Measurements from ENCODE around the gene AP5B1.
A peak's percentile ranks its signal among the peaks of the same experiment; 100 is the strongest.

Gene AP5B1

GRCh38 chr11:65793144-65793581 lies 12.4 kb upstream of the AP5B1 start:
- no peaks in the 10 kb centered on the region for H3K79me1 ChIP-seq (ENCODE audit: low read length)
- peaks cover 7% of the 10 kb centered on the region for H3K9me3 ChIP-seq (ENCODE audit: insufficient read depth, low read depth, low read length)
- H4K12ac ChIP-seq (ENCODE audit: low read depth, low read length): no peak overlapping the region
- no peak overlapping the region for H3K9ac ChIP-seq (ENCODE audit: low read length)
- peaks cover 9% of the 10 kb centered on the region for H3K79me2 ChIP-seq (ENCODE audit: control insufficient read depth, insufficient read depth, low read length, poor library complexity)
- H4K91ac ChIP-seq (ENCODE audit: low read depth, low read length): no peak overlapping the region
- no peak overlapping the region for H2BK5ac ChIP-seq (ENCODE audit: low read depth, low read length, poor library complexity)
- no peak overlapping the region for H4K8ac ChIP-seq (ENCODE audit: low read depth, low read length)
- no peak overlapping the region for H3K23ac ChIP-seq (ENCODE audit: low read length)
- H3K4me1 ChIP-seq (ENCODE audit: control insufficient read depth in 1 of 2, insufficient read depth in 2 of 2, low read length in 2 of 2): peaks cover 8 to 16% of the 10 kb centered on the region in 2 experiments
- no peak overlapping the region for H3K4me2 ChIP-seq (ENCODE audit: low read length)
- no peaks in the 10 kb centered on the region for H3K27me3 ChIP-seq (ENCODE audit: insufficient read depth, low read length)
- H2AK5ac ChIP-seq (ENCODE audit: low read length): no peak overlapping the region
- no peak overlapping the region for H2BK120ac ChIP-seq (ENCODE audit: insufficient read depth, low read length, poor library complexity)
- peaks cover 39 to 42% of the 10 kb centered on the region in 2 experiments for H3K36me3 ChIP-seq (ENCODE audit: control insufficient read depth in 1 of 2, insufficient read depth in 2 of 2, low read length in 2 of 2)
- H3K18ac ChIP-seq (ENCODE audit: low read length): no peak overlapping the region
- H3K27ac ChIP-seq (ENCODE audit: low read depth, low read length): no peak overlapping the region
- WGBS (ENCODE audit: extremely low coverage, insufficient coverage, insufficient read length): no CpG with 5 or more reads among the region's 16 CpGs
- H2BK12ac ChIP-seq (ENCODE audit: low read length): no peak overlapping the region
- no peak overlapping the region for H3K14ac ChIP-seq (ENCODE audit: low read length)
- no peak overlapping the region for H3K4me3 ChIP-seq (ENCODE audit: low read depth, low read length)
- H3K4ac ChIP-seq (ENCODE audit: low read depth, low read length): no peak overlapping the region
- no peak overlapping the region for H2AFZ ChIP-seq (ENCODE audit: insufficient read depth, low read length, poor library complexity)
- DNase-seq: no peak

- peaks cover 39 to 42% of the 10 kb centered on the region in 2 experiments for H3K36me3 ChIP-seq (ENCODE audit: control insufficient read depth in 1 of 2, insufficient read depth in 2 of 2, low read length in 2 of 2)
- H3K27ac ChIP-seq (ENCODE audit: low read depth, low read length): no peak overlapping the region
- H3K4me3 ChIP-seq (ENCODE audit: low read depth, low read length): no peak overlapping the region
- H2AK5ac ChIP-seq (ENCODE audit: low read length): no peak overlapping the region
- peak in 1 of 2 donors; percentile 50 for DNase-seq
- H4K12ac ChIP-seq (ENCODE audit: low read depth, low read length): no peak overlapping the region
- H3K79me2 ChIP-seq (ENCODE audit: control insufficient read depth, insufficient read depth, low read length, poor library complexity): peaks cover 14% of the 10 kb centered on the region
- no peak overlapping the region for H3K18ac ChIP-seq (ENCODE audit: low read length)
- no CpG with 5 or more reads among the region's 16 CpGs for WGBS (ENCODE audit: extremely low coverage, insufficient coverage, insufficient read length)
- no peak overlapping the region for H2BK120ac ChIP-seq (ENCODE audit: insufficient read depth, low read length, poor library complexity)
- peaks cover 13 to 23% of the 10 kb centered on the region in 2 experiments for H3K4me1 ChIP-seq (ENCODE audit: control insufficient read depth in 1 of 2, insufficient read depth in 2 of 2, low read length in 2 of 2)
- peaks cover 6% of the 10 kb centered on the region for H3K79me1 ChIP-seq (ENCODE audit: low read length)
- no peak overlapping the region for H3K14ac ChIP-seq (ENCODE audit: low read length)
- H3K27me3 ChIP-seq (ENCODE audit: insufficient read depth, low read length): peaks cover 4% of the 10 kb centered on the region
- H4K91ac ChIP-seq (ENCODE audit: low read depth, low read length): no peak overlapping the region
- no peak overlapping the region for H3K23ac ChIP-seq (ENCODE audit: low read length)
- H3K9me3 ChIP-seq (ENCODE audit: insufficient read depth, low read depth, low read length): peaks cover 7% of the 10 kb centered on the region
- H4K8ac ChIP-seq (ENCODE audit: low read depth, low read length): no peak overlapping the region
- no peak overlapping the region for H2BK5ac ChIP-seq (ENCODE audit: low read depth, low read length, poor library complexity)
- H2BK12ac ChIP-seq (ENCODE audit: low read length): no peak overlapping the region
- no peak overlapping the region for H2AFZ ChIP-seq (ENCODE audit: insufficient read depth, low read length, poor library complexity)
- no peak overlapping the region for H3K4me2 ChIP-seq (ENCODE audit: low read length)
- H3K9ac ChIP-seq (ENCODE audit: low read length): no peak overlapping the region
- H3K4ac ChIP-seq (ENCODE audit: low read depth, low read length): no peak overlapping the region
Measured at GRCh38 chr11:65792456-65792855, 11.7 kb upstream of the AP5B1 start.

GRCh38 chr11:65791719-65792213 lies 11.0 kb upstream of the AP5B1 start:
- H3K4ac ChIP-seq (ENCODE audit: low read depth, low read length): no peak overlapping the region
- peaks cover 10% of the 10 kb centered on the region for H3K79me1 ChIP-seq (ENCODE audit: low read length)
- peaks cover 17% of the 10 kb centered on the region for H3K79me2 ChIP-seq (ENCODE audit: control insufficient read depth, insufficient read depth, low read length, poor library complexity)
- peak overlapping the region; percentile 22 for H2BK5ac ChIP-seq (ENCODE audit: low read depth, low read length, poor library complexity)
- H4K8ac ChIP-seq (ENCODE audit: low read depth, low read length): peak overlapping the region; percentile 4
- peaks cover 7% of the 10 kb centered on the region for H3K9me3 ChIP-seq (ENCODE audit: insufficient read depth, low read depth, low read length)
- peak overlapping the region; percentile 7 for H2BK120ac ChIP-seq (ENCODE audit: insufficient read depth, low read length, poor library complexity)
- no peak overlapping the region for H3K4me3 ChIP-seq (ENCODE audit: low read depth, low read length)
- H3K4me1 ChIP-seq (ENCODE audit: control insufficient read depth in 1 of 2, insufficient read depth in 2 of 2, low read length in 2 of 2): peaks cover 13 to 26% of the 10 kb centered on the region in 2 experiments
- no peak overlapping the region for H4K91ac ChIP-seq (ENCODE audit: low read depth, low read length)
- H2BK12ac ChIP-seq (ENCODE audit: low read length): no peak overlapping the region
- no peak overlapping the region for H4K12ac ChIP-seq (ENCODE audit: low read depth, low read length)
- peaks cover 39 to 42% of the 10 kb centered on the region in 2 experiments for H3K36me3 ChIP-seq (ENCODE audit: control insufficient read depth in 1 of 2, insufficient read depth in 2 of 2, low read length in 2 of 2)
- H2AK5ac ChIP-seq (ENCODE audit: low read length): no peak overlapping the region
- no peak overlapping the region for H2AFZ ChIP-seq (ENCODE audit: insufficient read depth, low read length, poor library complexity)
- no peak for DNase-seq
- no peak overlapping the region for H3K18ac ChIP-seq (ENCODE audit: low read length)
- H3K9ac ChIP-seq (ENCODE audit: low read length): peak overlapping the region; percentile 11
- no CpG with 5 or more reads among the region's 13 CpGs for WGBS (ENCODE audit: extremely low coverage, insufficient coverage, insufficient read length)
- H3K27me3 ChIP-seq (ENCODE audit: insufficient read depth, low read length): peaks cover 8% of the 10 kb centered on the region
- H3K14ac ChIP-seq (ENCODE audit: low read length): peak overlapping the region; percentile 12
- H3K23ac ChIP-seq (ENCODE audit: low read length): no peak overlapping the region
- H3K4me2 ChIP-seq (ENCODE audit: low read length): no peak overlapping the region
- peak overlapping the region; percentile 36 for H3K27ac ChIP-seq (ENCODE audit: low read depth, low read length)

GRCh38 chr11:65790902-65791650 lies 10.3 kb upstream of the AP5B1 start:
- H3K9me3 ChIP-seq (ENCODE audit: insufficient read depth, low read depth, low read length): peaks cover 7% of the 10 kb centered on the region
- WGBS (ENCODE audit: extremely low coverage, insufficient coverage, insufficient read length): no CpG with 5 or more reads among the region's 18 CpGs
- peaks cover 13 to 31% of the 10 kb centered on the region in 2 experiments for H3K4me1 ChIP-seq (ENCODE audit: control insufficient read depth in 1 of 2, insufficient read depth in 2 of 2, low read length in 2 of 2)
- no peak overlapping the region for H4K12ac ChIP-seq (ENCODE audit: low read depth, low read length)
- peaks cover 17% of the 10 kb centered on the region for H3K79me2 ChIP-seq (ENCODE audit: control insufficient read depth, insufficient read depth, low read length, poor library complexity)
- H3K18ac ChIP-seq (ENCODE audit: low read length): peak overlapping the region; percentile 9
- H3K23ac ChIP-seq (ENCODE audit: low read length): no peak overlapping the region
- no peak overlapping the region for H3K4me3 ChIP-seq (ENCODE audit: low read depth, low read length)
- H3K27me3 ChIP-seq (ENCODE audit: insufficient read depth, low read length): peaks cover 12% of the 10 kb centered on the region
- no peak overlapping the region for H3K14ac ChIP-seq (ENCODE audit: low read length)
- H2BK12ac ChIP-seq (ENCODE audit: low read length): no peak overlapping the region
- H2BK120ac ChIP-seq (ENCODE audit: insufficient read depth, low read length, poor library complexity): no peak overlapping the region
- H4K8ac ChIP-seq (ENCODE audit: low read depth, low read length): no peak overlapping the region
- no peak overlapping the region for H3K9ac ChIP-seq (ENCODE audit: low read length)
- no peak overlapping the region for H3K27ac ChIP-seq (ENCODE audit: low read depth, low read length)
- H3K79me1 ChIP-seq (ENCODE audit: low read length): peaks cover 15% of the 10 kb centered on the region
- no peak overlapping the region for H4K91ac ChIP-seq (ENCODE audit: low read depth, low read length)
- no peak overlapping the region for H2BK5ac ChIP-seq (ENCODE audit: low read depth, low read length, poor library complexity)
- peak overlapping the region; percentile 10 for H3K4ac ChIP-seq (ENCODE audit: low read depth, low read length)
- peaks cover 34 to 38% of the 10 kb centered on the region in 2 experiments for H3K36me3 ChIP-seq (ENCODE audit: control insufficient read depth in 1 of 2, insufficient read depth in 2 of 2, low read length in 2 of 2)
- H2AFZ ChIP-seq (ENCODE audit: insufficient read depth, low read length, poor library complexity): no peak overlapping the region
- DNase-seq: no peak
- no peak overlapping the region for H3K4me2 ChIP-seq (ENCODE audit: low read length)
- no peak overlapping the region for H2AK5ac ChIP-seq (ENCODE audit: low read length)

Measured in trophoblast cell (in vitro differentiated cells and primary cell).